ENCODE measurements around the gene TNFRSF4. TPM values are rescaled to one million over a fixed set of nuclear protein-coding genes. Genes with fewer than 3 reads are reported as not detected.

TNFRSF4 gene
- total and polyA plus RNA-seq, 2 of the 13 experiments (the other 11 are each of a cell fraction or from before 2014, with no cell fraction given), result not detected

DNA sequence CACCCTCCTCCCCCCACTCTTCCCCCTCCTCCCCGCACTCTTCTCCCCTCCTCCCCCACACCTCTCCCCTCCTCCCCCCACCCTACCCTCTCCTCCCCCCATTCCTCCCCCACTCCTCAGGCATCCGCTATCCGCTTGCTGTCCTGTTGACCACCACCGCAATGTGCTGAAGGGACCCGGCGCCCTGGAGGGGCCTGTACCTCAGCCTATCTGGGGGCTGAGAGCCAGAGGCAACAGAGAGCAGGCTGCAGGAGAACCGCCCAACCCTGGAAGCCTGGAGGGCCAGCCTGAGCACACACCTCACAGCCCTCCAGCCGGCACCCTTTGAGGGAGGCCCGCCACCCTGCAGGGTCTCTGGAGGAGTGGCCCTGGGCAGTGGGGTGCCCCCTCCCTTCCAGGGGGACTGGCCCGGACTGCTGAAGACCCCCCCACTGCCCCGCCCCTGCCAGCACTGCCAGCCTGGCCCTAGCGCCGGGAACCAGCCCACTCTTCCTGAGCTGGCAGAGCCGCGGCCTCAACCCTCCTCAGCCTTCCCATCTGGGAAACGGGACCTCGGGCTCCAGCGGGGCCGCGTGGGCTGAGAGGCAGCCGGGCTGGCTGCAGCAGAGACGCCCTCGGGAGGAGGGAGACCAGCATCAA lies 31.3 kb upstream of the TNFRSF4 start (continued):
- TF ChIP-seq, protein P1, sequence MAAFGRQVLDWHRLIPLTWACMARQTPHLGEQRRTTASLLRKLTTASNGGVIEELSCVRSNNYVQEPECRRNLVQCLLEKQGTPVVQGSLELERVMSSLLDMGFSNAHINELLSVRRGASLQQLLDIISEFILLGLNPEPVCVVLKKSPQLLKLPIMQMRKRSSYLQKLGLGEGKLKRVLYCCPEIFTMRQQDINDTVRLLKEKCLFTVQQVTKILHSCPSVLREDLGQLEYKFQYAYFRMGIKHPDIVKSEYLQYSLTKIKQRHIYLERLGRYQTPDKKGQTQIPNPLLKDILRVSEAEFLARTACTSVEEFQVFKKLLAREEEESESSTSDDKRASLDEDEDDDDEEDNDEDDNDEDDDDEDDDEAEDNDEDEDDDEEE (CRISPR knock-in tag; IDR thresholded peaks at IDR 0.05), result no peak
- TF ChIP-seq RFXANK (CRISPR knock-in tag; IDR thresholded peaks at IDR 0.05) (no peak), PLRG1 (conservative IDR thresholded peaks at IDR 0.05) (no peak), POLR2A (IDR thresholded peaks at IDR 0.05; ENCODE audit: insufficient read depth in 1 of 2, low read depth in 2 of 2, low read length in 2 of 2) (no peak), SRSF1 (optimal IDR thresholded peaks at IDR 0.05; ENCODE audit: low read depth, low read length) (no peak), ZNF17 (CRISPR knock-in tag; IDR thresholded peaks at IDR 0.05) (no peak), YY1 (IDR thresholded peaks at IDR 0.05; ENCODE audit: insufficient read depth, insufficient replicate concordance, low read depth, low read length) (no peak), ZNF629 (CRISPR knock-in tag; conservative IDR thresholded peaks at IDR 0.05) (peak; percentile 81), TSC22D2 (CRISPR knock-in tag; IDR thresholded peaks at IDR 0.05; ENCODE audit: borderline replicate concordance) (no peak), ZNF317 (CRISPR knock-in tag; IDR thresholded peaks at IDR 0.05) (no peak), ZNF557 (CRISPR knock-in tag; IDR thresholded peaks at IDR 0.05) (no peak), ZNF441 (CRISPR knock-in tag; IDR thresholded peaks at IDR 0.05; ENCODE audit: borderline replicate concordance) (no peak), AGO1 (IDR thresholded peaks at IDR 0.05; ENCODE audit: low read depth, low read length, poor library complexity, severe bottlenecking) (peak; percentile 8), ZFP62 (CRISPR knock-in tag; IDR thresholded peaks at IDR 0.05) (no peak), ZNF263 (CRISPR knock-in tag; IDR thresholded peaks at IDR 0.05) (no peak), SMC3 (IDR thresholded peaks at IDR 0.05; ENCODE audit: low read length) (no peak)
- TF ChIP-seq, protein P2, sequence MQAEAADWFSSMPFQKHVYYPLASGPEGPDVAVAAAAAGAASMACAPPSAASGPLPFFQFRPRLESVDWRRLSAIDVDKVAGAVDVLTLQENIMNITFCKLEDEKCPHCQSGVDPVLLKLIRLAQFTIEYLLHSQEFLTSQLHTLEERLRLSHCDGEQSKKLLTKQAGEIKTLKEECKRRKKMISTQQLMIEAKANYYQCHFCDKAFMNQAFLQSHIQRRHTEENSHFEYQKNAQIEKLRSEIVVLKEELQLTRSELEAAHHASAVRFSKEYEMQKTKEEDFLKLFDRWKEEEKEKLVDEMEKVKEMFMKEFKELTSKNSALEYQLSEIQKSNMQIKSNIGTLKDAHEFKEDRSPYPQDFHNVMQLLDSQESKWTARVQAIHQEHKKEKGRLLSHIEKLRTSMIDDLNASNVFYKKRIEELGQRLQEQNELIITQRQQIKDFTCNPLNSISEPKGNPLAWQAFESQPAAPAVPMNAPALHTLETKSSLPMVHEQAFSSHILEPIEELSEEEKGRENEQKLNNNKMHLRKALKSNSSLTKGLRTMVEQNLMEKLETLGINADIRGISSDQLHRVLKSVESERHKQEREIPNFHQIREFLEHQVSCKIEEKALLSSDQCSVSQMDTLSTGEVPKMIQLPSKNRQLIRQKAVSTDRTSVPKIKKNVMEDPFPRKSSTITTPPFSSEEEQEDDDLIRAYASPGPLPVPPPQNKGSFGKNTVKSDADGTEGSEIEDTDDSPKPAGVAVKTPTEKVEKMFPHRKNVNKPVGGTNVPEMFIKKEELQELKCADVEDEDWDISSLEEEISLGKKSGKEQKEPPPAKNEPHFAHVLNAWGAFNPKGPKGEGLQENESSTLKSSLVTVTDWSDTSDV (CRISPR knock-in tag; IDR thresholded peaks at IDR 0.05), result no peak
- TF ChIP-seq, protein P3, sequence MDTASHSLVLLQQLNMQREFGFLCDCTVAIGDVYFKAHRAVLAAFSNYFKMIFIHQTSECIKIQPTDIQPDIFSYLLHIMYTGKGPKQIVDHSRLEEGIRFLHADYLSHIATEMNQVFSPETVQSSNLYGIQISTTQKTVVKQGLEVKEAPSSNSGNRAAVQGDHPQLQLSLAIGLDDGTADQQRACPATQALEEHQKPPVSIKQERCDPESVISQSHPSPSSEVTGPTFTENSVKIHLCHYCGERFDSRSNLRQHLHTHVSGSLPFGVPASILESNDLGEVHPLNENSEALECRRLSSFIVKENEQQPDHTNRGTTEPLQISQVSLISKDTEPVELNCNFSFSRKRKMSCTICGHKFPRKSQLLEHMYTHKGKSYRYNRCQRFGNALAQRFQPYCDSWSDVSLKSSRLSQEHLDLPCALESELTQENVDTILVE (CRISPR knock-in tag; IDR thresholded peaks at IDR 0.05), result no peak
- TF ChIP-seq, protein P4, sequence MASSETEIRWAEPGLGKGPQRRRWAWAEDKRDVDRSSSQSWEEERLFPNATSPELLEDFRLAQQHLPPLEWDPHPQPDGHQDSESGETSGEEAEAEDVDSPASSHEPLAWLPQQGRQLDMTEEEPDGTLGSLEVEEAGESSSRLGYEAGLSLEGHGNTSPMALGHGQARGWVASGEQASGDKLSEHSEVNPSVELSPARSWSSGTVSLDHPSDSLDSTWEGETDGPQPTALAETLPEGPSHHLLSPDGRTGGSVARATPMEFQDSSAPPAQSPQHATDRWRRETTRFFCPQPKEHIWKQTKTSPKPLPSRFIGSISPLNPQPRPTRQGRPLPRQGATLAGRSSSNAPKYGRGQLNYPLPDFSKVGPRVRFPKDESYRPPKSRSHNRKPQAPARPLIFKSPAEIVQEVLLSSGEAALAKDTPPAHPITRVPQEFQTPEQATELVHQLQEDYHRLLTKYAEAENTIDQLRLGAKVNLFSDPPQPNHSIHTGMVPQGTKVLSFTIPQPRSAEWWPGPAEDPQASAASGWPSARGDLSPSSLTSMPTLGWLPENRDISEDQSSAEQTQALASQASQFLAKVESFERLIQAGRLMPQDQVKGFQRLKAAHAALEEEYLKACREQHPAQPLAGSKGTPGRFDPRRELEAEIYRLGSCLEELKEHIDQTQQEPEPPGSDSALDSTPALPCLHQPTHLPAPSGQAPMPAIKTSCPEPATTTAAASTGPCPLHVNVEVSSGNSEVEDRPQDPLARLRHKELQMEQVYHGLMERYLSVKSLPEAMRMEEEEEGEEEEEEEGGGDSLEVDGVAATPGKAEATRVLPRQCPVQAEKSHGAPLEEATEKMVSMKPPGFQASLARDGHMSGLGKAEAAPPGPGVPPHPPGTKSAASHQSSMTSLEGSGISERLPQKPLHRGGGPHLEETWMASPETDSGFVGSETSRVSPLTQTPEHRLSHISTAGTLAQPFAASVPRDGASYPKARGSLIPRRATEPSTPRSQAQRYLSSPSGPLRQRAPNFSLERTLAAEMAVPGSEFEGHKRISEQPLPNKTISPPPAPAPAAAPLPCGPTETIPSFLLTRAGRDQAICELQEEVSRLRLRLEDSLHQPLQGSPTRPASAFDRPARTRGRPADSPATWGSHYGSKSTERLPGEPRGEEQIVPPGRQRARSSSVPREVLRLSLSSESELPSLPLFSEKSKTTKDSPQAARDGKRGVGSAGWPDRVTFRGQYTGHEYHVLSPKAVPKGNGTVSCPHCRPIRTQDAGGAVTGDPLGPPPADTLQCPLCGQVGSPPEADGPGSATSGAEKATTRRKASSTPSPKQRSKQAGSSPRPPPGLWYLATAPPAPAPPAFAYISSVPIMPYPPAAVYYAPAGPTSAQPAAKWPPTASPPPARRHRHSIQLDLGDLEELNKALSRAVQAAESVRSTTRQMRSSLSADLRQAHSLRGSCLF (CRISPR knock-in tag; IDR thresholded peaks at IDR 0.05; ENCODE audit: borderline replicate concordance), result no peak
- TF ChIP-seq, protein P5, sequence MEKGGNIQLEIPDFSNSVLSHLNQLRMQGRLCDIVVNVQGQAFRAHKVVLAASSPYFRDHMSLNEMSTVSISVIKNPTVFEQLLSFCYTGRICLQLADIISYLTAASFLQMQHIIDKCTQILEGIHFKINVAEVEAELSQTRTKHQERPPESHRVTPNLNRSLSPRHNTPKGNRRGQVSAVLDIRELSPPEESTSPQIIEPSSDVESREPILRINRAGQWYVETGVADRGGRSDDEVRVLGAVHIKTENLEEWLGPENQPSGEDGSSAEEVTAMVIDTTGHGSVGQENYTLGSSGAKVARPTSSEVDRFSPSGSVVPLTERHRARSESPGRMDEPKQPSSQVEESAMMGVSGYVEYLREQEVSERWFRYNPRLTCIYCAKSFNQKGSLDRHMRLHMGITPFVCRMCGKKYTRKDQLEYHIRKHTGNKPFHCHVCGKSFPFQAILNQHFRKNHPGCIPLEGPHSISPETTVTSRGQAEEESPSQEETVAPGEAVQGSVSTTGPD (CRISPR knock-in tag; IDR thresholded peaks at IDR 0.05), result no peak
